WTC11 (cell line): ENCODE measurements around the gene NDUFAF7. TPM values are rescaled to one million over a fixed set of nuclear protein-coding genes. Genes with fewer than 3 reads are reported as not detected.
A peak's percentile ranks its signal among the peaks of the same experiment; 100 is the strongest.

Experiments used
- ATAC-seq: fragments of 200-7000 bp; cut with Tn5 transposase; 2 replicates; pipeline ENCODE4 v1.10.0; 2021; ENCODE audit warnings: mild to moderate bottlenecking, moderate library complexity
- CTCF ChIA-PET: fragments of 300-600 bp; sonication (Branson Sonifier 250); formaldehyde crosslinking; loops from one replicate; lab custom pipeline; 2021; ENCODE audit warnings: antibody characterized with exemption; lab: Charles Lee
- POLR2A ChIA-PET: fragments of 350-600 bp; sonication (Branson Sonifier 250); formaldehyde crosslinking; loops from one replicate; lab custom pipeline; 2021; ENCODE audit warnings: antibody characterized with exemption; lab: Charles Lee
- DNase-seq: peaks from one replicate; pipeline ENCODE4 v3.0.0; 2021; ENCODE audit warnings: low spot score
- H3K27ac Mint-ChIP-seq: 2 replicates; pipeline ENCODE4 v1.8.0; 2021; ENCODE audit warnings: mixed read lengths
- H3K27me3 Mint-ChIP-seq: 2 replicates; pipeline ENCODE4 v1.8.0; 2021; ENCODE audit warnings: low read depth, mild to moderate bottlenecking, moderate library complexity, mixed read lengths
- H3K36me3 Mint-ChIP-seq: 2 replicates; pipeline ENCODE4 v1.8.0; 2021; ENCODE audit warnings: mixed read lengths
- H3K4me1 Mint-ChIP-seq: 2 replicates; pipeline ENCODE4 v1.8.0; 2022; ENCODE audit warnings: mixed read lengths
- H3K4me3 Mint-ChIP-seq: 2 replicates; pipeline ENCODE4 v1.8.0; 2021; ENCODE audit warnings: mild to moderate bottlenecking, moderate library complexity, mixed read lengths
- H3K9me3 Mint-ChIP-seq: 2 replicates; pipeline ENCODE4 v1.8.0; 2021; ENCODE audit warnings: mixed read lengths
- ATF3 ChIP-seq: sonication (generic); formaldehyde crosslinking; conservative IDR thresholded peaks from 2 replicates; pipeline ENCODE4 v1.8.1; 2022; ENCODE audit warnings: mild to moderate bottlenecking, missing genetic modification reagents
- ATF6 ChIP-seq: sonication (generic); formaldehyde crosslinking; IDR thresholded peaks from 2 replicates; pipeline ENCODE4 v1.8.1; 2023; ENCODE audit warnings: mild to moderate bottlenecking, missing genetic modification reagents
- CTCF ChIP-seq: fragments of 200-600 bp; IDR thresholded peaks from 2 replicates; pipeline ENCODE4 v1.8.0; 2022; ENCODE audit warnings: antibody characterized with exemption
- E2F4 ChIP-seq: sonication (generic); formaldehyde crosslinking; IDR thresholded peaks from 2 replicates; pipeline ENCODE4 v1.8.1; 2022; ENCODE audit warnings: low read depth, mild to moderate bottlenecking, moderate library complexity, missing genetic modification reagents, borderline replicate concordance
- FOXK1 ChIP-seq: sonication (generic); formaldehyde crosslinking; IDR thresholded peaks from 2 replicates; pipeline ENCODE4 v1.8.0; 2022; ENCODE audit warnings: mild to moderate bottlenecking, moderate library complexity, missing genetic modification reagents
- GRHL2 ChIP-seq: fragments of 250-450 bp; sonication (Bioruptor Pico); IDR thresholded peaks from 2 replicates; pipeline ENCODE4 v1.8.0; 2022; ENCODE audit warnings: mild to moderate bottlenecking, moderate library complexity; ENCODE audit not compliant: insufficient replicate concordance, severe bottlenecking
- GTF2I ChIP-seq: fragments of 250-450 bp; sonication (Bioruptor Pico); conservative IDR thresholded peaks from 2 replicates; pipeline ENCODE4 v1.4.0; 2021; ENCODE audit warnings: mild to moderate bottlenecking
- JAZF1 ChIP-seq: fragments of 250-450 bp; sonication (Bioruptor Pico); IDR thresholded peaks from 2 replicates; pipeline ENCODE4 v1.9.0; 2021; ENCODE audit warnings: moderate library complexity, mild to moderate bottlenecking, inconsistent platforms
- MYBL2 ChIP-seq: sonication (generic); formaldehyde crosslinking; IDR thresholded peaks from 2 replicates; pipeline ENCODE4 v1.8.1; 2023; ENCODE audit warnings: mild to moderate bottlenecking, moderate library complexity, missing genetic modification reagents
- NFATC4 ChIP-seq: fragments of 250-450 bp; sonication (Bioruptor Pico); IDR thresholded peaks from 2 replicates; pipeline ENCODE4 v1.9.0; 2021; ENCODE audit warnings: mild to moderate bottlenecking
- NFE2L1 ChIP-seq: sonication (generic); formaldehyde crosslinking; IDR thresholded peaks from 2 replicates; pipeline ENCODE4 v1.8.1; 2023; ENCODE audit warnings: missing genetic modification reagents
- PRDM15 ChIP-seq: sonication (generic); formaldehyde crosslinking; IDR thresholded peaks from 2 replicates; pipeline ENCODE4 v1.8.0; 2022; ENCODE audit warnings: missing genetic modification reagents
- PRRX2 ChIP-seq: fragments of 250-450 bp; sonication (Bioruptor Pico); IDR thresholded peaks from 2 replicates; pipeline ENCODE4 v1.8.0; 2021; ENCODE audit warnings: mild to moderate bottlenecking
- RELA ChIP-seq: sonication (generic); formaldehyde crosslinking; IDR thresholded peaks from 2 replicates; pipeline ENCODE4 v1.8.1; 2022; ENCODE audit warnings: missing genetic modification reagents, mild to moderate bottlenecking, borderline replicate concordance
- SMAD4 ChIP-seq: sonication (generic); formaldehyde crosslinking; IDR thresholded peaks from 2 replicates; pipeline ENCODE4 v1.8.0; 2022; ENCODE audit warnings: mild to moderate bottlenecking, missing genetic modification reagents
- STAT6 ChIP-seq: sonication (generic); formaldehyde crosslinking; conservative IDR thresholded peaks from 2 replicates; pipeline ENCODE4 v1.8.1; 2023; ENCODE audit warnings: mild to moderate bottlenecking, low read depth, missing genetic modification reagents, moderate library complexity
- USF1 ChIP-seq: sonication (generic); formaldehyde crosslinking; IDR thresholded peaks from 2 replicates; pipeline ENCODE4 v1.8.0; 2022; ENCODE audit warnings: mild to moderate bottlenecking, missing genetic modification reagents
- ZBTB43 ChIP-seq: sonication (generic); formaldehyde crosslinking; IDR thresholded peaks from 2 replicates; pipeline ENCODE4 v1.8.1; 2023; ENCODE audit warnings: mild to moderate bottlenecking, missing genetic modification reagents
- ZNF138 ChIP-seq: sonication (generic); formaldehyde crosslinking; conservative IDR thresholded peaks from 2 replicates; pipeline ENCODE4 v1.8.1; 2022; ENCODE audit warnings: mild to moderate bottlenecking, moderate library complexity, missing genetic modification reagents
- total RNA-seq: library from RNA; stranded (reverse); gene quantifications from 3 replicates; pipeline ENCODE4 v1.2.3, GENCODE V29; 2021

Gene NDUFAF7
- total RNA-seq, 1 experiment from 2014 or later: 57.8 TPM

- no peak for TF ChIP-seq CTCF
- TF ChIP-seq JAZF1 (CRISPR knock-in tag): no peak
- no peak for TF ChIP-seq NFE2L1 (CRISPR knock-in tag)
- TF ChIP-seq MYBL2 (CRISPR knock-in tag): no peak
- TF ChIP-seq PRDM15: no peak
- no peak for TF ChIP-seq SMAD4 (CRISPR knock-in tag)
Observed at GRCh38 chr2:37198681-37199065, 32.8 kb upstream of the NDUFAF7 start (continued).

- Mint-ChIP-seq H3K4me3 (no peak overlapping the region), H3K4me1 (peaks cover 64% of the 10 kb centered on the region), H3K36me3 (peaks cover 78% of the 10 kb centered on the region), H3K9me3 (peaks cover 18% of the 10 kb centered on the region)
- DNase-seq (no peak), ATAC-seq (no peak)
- POLR2A ChIA-PET: no interaction called here
- CTCF ChIA-PET: no interaction called here
- TF ChIP-seq FOXK1 (CRISPR knock-in tag): no peak
- no peak for TF ChIP-seq ATF6 (CRISPR knock-in tag)
- no peak for TF ChIP-seq NFATC4 (CRISPR knock-in tag)
- no peak for TF ChIP-seq STAT6
- TF ChIP-seq RELA (CRISPR knock-in tag): no peak
- no peak for TF ChIP-seq GRHL2 (CRISPR knock-in tag)
- no peak for TF ChIP-seq PRRX2 (CRISPR knock-in tag)
- TF ChIP-seq ZBTB43 (CRISPR knock-in tag): no peak
- no peak for TF ChIP-seq GTF2I (CRISPR knock-in tag)
- TF ChIP-seq ZNF138 (CRISPR knock-in tag): no peak
- TF ChIP-seq E2F4 (CRISPR knock-in tag): no peak
- TF ChIP-seq ATF3 (CRISPR knock-in tag): no peak
- no peak for TF ChIP-seq USF1
- TF ChIP-seq, all 79 proteins: peak for 0
- peaks cover 2% of the 10 kb centered on the region; the same call in 1 of the 2 replicates for H3K27me3 Mint-ChIP-seq
- H3K27ac Mint-ChIP-seq: peak overlapping the region; percentile 94
Observed at GRCh38 chr2:37201208-37201607, 30.2 kb upstream of the NDUFAF7 start.
